Activated CD8-positive, alpha-beta memory T cell treated with anti-CD3 and anti-CD28 coated beads for 4 hours (primary cell): ENCODE results near the gene CIB4.

Source experiments
- DNase-seq, 2 donors: peaks; one replicate each; pipeline ENCODE4 v3.0.0-alpha.2; 2020; ENCODE audit warnings: low read depth in 2 of 2

The CIB4 gene

GRCh38 chr2:26550276-26551015 lies 90.7 kb downstream of the CIB4 start:
- no peak for DNase-seq

- DNase-seq = no peak
Observed at GRCh38 chr2:26542676-26543505, 98.3 kb downstream of the CIB4 start.

- no peak for DNase-seq
Observed at GRCh38 chr2:26542194-26542455, 99.0 kb downstream of the CIB4 start.

GRCh38 chr2:26541401-26542193 lies 99.6 kb downstream of the CIB4 start:
- DNase-seq = no peak

GRCh38 chr2:26540961-26541360 lies 100.2 kb downstream of the CIB4 start:
- DNase-seq = no peak

DNA sequence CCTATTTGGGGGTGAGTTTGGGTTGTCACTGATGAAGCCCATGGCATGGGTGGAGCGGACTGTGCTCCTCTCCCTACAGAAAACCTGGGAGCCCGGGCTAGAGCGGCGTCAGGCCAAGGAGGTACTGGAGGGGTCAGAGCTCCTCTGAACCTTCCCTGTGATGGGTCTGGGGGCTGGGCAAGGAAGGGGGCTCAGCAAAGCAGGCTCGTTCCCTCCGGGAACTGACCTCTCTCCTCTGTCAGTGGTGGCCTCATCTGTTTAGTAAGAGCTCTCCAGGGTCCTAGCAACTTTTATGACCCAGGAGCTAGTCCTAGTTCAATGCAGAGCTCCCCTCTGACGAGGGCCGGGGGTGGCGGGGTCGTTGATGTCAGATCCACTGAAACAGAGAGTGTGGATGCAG lies 100.9 kb downstream of the CIB4 start:
- no peak for DNase-seq

GRCh38 chr2:26537826-26538475 lies 103.2 kb downstream of the CIB4 start:
- no peak for DNase-seq

- no peak for DNase-seq
Observed at GRCh38 chr2:26537069-26537825, 103.9 kb downstream of the CIB4 start.

GRCh38 chr2:26536371-26537068 lies 104.6 kb downstream of the CIB4 start:
- DNase-seq = no peak

- no peak for DNase-seq
Observed at GRCh38 chr2:26535663-26536275, 105.4 kb downstream of the CIB4 start.

DNA sequence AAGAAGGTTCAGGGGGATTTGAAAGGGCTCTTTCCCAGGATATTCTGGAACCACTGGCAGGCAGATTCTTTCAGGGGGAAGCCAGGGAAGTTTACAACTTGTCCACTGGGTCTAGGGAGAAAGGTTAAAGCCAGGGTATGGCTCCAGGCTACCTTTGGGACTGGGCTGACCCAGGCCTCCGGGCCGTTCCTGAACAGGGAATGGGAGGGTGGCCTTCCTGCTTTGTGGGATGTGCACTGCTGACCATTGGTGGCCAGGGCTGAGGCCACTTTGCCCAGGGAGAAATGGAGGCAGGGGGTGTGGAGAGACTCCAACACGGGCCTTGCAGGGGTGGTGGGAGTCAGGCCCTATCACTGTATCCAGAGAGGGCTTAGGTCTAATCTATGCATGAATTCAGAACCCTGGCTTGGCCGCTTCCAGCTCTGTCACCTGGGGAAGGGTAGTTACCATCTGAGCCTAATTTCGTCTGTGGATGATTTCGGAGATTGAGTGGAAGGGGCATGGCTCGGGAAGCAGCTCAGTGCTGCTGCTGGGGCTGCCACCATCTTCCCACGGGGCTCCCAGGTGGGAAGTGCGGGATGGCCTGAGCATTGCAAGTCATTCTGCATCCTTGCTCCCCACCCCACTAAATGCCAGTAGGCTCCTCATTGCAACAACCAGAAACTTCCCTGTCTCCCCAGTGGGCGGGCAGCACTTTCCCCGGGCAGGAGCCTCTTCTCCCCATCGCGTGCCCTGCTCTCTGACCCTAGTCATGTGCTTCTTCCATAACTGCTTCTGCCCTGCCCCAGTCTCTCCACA lies 106.1 kb downstream of the CIB4 start:
- no peak for DNase-seq

DNA sequence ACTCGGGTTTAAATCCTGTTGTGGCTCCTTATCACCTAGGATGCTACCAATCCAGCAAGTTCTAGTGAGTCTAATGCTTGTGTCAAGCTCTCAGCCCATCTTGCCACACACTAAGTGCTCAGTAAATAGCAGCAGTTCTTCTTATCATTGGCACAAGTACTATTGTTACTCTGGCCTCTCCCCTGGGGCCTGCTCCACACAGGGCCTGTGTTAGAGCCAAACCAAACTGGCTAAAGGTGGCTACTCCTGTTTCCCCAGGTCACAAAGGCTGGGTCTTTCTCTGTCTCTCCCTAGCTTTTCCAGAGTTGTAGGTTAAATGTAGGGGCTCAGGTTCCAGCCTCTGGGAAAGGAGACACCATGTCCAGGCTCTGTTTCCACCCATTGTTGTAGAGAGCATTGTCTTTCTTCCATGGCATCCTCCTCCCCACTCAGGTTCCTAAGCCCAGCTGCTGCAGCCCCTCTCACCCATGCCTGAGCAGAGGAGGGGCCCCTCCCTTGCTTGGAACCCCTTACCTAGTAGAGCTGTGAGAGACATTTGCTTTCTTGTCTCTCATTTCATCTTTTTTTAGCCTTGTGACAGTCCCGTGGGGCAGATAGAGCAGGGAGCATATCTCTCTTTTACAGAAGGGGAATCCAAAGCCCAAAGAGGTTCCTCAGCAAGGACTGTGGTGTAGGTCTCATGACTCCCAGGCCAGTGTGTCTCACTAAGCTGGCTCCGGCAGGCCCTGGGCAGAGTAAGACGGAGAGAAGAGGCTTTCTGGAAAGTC lies 106.9 kb downstream of the CIB4 start:
- DNase-seq = no peak

DNA sequence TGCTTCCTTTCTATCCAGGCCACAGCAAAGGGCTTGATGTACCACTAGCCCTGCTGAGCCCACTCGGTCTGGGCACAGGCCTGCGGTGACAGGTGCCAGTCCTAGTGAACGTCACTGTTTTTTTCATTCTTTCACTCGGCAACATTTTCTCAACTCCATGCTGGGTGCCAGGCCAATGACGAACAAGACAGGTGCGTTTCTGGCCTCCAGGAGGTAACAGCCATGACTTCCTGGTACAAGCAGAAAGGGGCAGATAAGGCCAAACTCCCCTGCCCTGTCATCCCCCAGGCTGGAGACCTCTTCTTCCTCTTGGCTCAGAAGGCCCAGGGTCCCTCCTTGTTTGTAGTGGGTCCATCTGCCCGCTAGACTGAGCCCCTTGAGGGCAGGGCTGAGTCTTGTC lies 107.5 kb downstream of the CIB4 start:
- no peak for DNase-seq

- no peak for DNase-seq
Observed at GRCh38 chr2:26532301-26533250, 108.6 kb downstream of the CIB4 start.
